ENCODE data around the gene STK31.
"Not testable (repeated sequence)": the region's sequence is repeated elsewhere in the genome, so short reads cannot be mapped to it uniquely, and the experiment has no call there.

Gene STK31

DNA sequence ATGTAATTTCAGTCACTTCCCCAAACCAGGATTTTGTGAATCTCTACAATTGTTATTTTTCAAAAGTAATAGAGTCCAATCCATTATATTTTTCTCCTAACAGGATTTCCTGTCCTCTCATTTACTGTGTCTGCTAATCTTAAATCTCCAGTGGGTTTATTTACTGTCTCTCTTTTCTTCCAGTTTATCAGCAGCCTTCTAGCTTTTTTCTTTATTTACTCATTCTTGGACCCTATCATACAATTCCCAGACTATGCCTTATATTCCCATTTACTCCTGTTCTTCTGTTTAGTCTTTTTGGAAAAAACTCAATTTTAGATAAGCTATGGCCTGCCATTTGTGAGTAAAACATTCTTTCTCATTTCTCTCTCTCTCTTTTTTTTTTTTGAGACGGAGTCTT lies 94.7 kb downstream of the STK31 start:
- TF ChIP-seq GATA1 (IDR thresholded peaks at IDR 0.05; ENCODE audit: low read depth, low read length): no peak
- no peak for TF ChIP-seq POLR2A (IDR thresholded peaks at IDR 0.05; ENCODE audit: low read length)
- DNase-seq: no peak

DNA sequence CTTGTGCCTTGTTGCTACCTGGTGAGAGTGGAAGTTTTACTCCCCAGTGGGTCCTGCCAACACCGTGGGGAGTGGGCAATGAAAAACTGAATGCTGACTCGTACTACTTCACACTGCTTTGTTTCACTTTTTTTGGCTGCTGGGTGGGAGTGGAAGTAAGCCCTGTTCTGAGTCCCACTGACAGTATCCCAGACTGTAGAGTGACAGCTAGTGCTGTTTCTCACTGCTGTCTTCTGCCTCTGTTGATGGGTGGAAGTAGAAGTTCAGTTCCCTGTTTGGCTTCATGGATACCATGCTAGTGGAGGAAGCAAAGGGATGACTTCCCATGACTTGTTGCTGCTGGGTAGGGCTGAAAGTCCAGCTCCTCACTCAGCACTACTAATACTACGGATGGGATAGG lies 98.4 kb downstream of the STK31 start:
- no peak for DNase-seq
- TF ChIP-seq GATA1 (IDR thresholded peaks at IDR 0.05; ENCODE audit: low read depth, low read length) (no peak), POLR2A (IDR thresholded peaks at IDR 0.05; ENCODE audit: low read length) (no peak)

DNA sequence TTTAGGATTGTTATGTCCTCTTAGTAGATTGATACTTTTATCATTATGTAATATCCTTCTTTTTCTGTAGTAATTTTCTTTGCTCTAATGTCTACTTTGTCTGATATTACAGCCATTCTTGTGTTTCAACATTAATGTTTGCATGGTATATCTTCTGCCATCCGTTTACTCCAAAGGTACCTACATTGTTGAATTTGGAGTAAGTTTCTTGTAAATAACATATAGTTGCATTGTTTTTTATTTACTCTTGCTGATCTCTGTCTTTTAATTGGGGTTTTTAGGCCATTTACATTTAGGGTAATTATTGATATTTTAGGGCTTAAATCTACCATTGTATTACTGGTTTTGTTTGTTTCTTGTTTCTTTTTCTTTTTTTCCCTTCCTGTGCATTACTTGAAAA lies 100.1 kb downstream of the STK31 start:
- DNase-seq: no peak
- TF ChIP-seq POLR2A (IDR thresholded peaks at IDR 0.05; ENCODE audit: low read length) (no peak), GATA1 (IDR thresholded peaks at IDR 0.05; ENCODE audit: low read depth, low read length) (no peak)

DNA sequence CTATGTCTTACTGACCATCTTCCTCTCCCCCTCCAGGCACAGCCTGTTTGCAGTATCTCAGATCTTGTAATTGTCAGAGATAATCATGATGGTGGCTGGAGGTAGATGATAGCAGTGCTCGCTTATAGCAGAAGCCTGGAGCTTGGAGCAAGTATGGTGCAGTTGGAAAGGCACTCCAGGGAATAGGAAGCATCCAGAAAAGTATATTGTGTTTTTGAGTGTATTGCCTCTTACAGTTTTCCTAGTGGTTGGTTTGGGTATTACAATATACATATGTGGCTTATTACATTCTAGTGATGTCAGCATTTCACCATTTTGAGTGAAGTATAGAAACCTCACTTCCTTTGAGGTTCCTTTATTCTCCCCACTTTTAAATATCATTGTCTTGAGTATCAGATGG lies 101.5 kb downstream of the STK31 start:
- DNase-seq: peak; percentile 48
- TF ChIP-seq POLR2A (IDR thresholded peaks at IDR 0.05; ENCODE audit: low read length) (no peak), GATA1 (IDR thresholded peaks at IDR 0.05; ENCODE audit: low read depth, low read length) (no peak)

DNA sequence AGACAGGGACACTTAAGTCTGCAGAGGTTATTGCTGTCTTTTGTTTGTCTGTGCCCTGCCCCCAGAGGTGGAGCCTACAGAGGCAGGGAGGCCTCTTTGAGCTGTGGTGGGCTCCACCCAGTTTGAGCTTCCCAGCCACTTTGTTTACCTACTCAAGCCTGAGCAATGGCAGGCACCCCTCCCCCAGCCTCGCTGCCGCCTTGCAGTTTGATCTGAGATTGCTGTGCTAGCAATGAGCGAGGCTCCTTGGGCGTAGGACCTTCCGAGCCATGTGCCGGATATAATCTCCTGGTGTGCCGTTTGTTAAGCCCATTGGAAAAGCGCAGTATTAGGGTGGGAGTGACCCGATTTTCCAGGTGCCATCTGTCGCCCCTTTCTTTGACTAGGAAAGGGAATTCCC lies 118.1 kb downstream of the STK31 start:
- not testable (repeated sequence) for DNase-seq

DNA sequence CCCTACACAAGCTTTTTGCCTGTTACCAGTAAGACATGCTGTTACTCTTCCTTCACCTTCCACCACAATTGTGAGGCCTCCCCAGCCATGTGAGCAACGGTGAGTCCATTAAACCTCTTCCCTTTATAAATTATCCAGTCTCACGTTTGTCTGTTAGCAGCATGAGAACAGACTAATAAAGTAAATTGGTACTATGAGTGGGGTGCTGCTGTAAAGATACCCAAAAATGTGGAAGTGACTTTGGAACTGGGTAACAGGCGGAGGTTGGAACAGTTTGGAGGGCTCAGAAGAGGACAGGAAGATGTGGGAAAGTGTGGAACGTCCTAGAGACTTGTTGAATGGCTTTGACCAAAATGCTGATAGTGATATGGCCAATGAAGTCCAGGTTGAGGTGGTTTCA lies 122.7 kb downstream of the STK31 start:
- DNase-seq: not testable (repeated sequence)

DNA sequence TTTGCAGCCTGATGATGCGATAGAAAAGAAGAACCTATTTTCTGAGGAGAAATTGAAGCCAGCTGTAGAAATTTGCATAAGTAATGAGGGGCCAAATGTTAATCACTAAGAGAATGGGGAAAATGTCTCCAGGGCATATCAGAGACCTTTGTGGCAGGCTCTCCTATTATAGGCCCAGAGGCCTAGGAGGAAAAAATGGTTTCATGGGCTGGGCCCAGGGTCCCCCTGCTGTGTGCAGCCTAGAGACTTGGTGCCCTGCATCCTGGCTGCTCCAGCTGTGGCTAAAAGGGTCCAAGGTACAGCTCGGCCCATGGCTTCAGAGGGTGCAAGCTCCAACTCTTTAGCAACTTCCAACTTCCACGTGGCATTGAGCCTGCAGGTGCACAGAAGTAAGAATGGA lies 123.4 kb downstream of the STK31 start:
- DNase-seq: no peak

DNA sequence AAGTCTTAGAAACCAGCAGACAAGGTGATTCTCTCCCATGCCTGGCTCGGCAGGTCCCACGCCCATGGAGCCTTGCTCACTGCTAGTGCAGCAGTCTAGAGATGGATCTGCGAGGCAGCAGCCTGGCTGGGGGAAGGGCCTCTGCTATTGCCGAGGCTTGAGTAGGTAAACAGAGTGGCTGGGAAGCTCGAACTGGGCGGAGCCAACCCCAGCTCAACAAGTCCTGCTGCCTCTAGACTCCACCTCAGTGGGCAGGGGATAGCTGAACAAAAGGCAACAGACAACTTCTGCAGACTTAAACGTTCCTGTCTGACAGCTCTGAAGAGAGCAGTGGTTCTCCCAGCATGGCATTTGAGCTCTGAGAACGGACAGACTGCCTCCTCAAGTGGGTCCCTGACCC lies 134.8 kb downstream of the STK31 start:
- DNase-seq: not testable (repeated sequence)

More for the DNA sequence above, 123.4 kb downstream of the STK31 start:
- TF ChIP-seq GATA1 (IDR thresholded peaks at IDR 0.05; ENCODE audit: low read depth, low read length): no peak
- TF ChIP-seq POLR2A (IDR thresholded peaks at IDR 0.05; ENCODE audit: low read length): no peak

DNA sequence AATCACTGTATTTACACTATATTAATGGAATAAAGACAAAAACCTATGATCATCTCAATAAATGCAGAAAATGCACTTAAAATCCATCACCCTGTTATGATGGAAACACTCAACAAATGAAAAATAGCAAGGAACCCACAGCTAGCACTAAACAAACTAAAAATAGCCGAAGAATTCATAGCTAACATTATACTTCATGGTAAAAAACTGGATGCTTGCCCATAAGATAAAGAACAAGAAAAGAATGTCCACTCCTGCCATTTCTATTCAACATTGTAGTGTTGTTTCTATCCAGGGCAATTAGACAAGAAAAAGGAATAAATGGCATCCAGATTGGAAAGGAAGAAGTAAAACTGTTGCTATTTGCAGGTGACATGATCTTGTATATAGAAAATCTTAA lies 142.1 kb downstream of the STK31 start:
- TF ChIP-seq GATA1 (IDR thresholded peaks at IDR 0.05; ENCODE audit: low read depth, low read length) (no peak), POLR2A (IDR thresholded peaks at IDR 0.05; ENCODE audit: low read length) (no peak)
- DNase-seq: no peak

DNA sequence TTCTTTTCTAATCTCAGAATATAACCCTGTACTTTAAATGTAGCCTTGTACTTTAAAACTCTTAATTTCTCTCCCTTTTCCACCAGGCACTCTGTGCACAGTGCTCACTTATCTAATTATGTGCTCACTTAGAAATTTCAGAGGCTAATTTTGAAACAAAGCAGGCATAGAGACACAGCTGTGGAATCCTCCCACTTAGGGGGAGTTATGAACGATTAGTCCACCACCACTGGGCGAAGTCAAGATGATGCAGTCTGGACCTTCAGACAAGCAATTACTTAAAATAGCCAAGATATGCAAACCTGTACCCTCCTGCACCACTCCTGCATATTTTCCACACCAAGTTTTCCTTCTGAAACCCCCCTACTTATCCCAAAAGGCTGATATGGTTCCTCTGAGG lies 143.0 kb downstream of the STK31 start:
- no peak for DNase-seq
- TF ChIP-seq GATA1 (IDR thresholded peaks at IDR 0.05; ENCODE audit: low read depth, low read length): no peak
- TF ChIP-seq POLR2A (IDR thresholded peaks at IDR 0.05; ENCODE audit: low read length): no peak

DNA sequence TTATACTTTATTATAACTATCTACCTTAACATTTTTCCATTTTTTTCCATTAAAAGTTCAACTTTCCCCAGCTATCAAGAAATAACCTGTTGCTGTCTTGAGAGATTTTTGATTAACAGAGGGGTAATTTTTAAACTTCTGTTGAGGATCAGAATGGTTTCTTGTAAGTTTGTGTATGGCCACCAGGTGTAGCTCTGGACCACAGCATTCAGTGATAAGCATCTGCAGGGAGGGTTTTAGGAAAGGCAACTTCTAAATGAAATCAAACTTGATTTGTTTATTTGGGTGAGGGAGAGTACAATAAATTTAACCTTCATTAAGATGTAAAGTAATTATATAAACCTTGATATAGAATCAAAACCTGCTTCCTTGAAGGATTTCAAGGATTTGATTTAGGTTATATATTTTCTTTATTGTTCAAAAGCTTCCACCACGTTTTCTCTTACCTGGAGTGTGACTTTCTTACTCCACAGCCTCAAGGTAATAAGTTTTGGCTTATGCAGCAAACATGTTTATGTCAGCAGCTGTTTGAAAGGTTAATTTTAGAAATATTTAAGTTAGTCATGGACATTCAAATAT lies 153.3 kb downstream of the STK31 start:
- no peak for TF ChIP-seq GATA1 (IDR thresholded peaks at IDR 0.05; ENCODE audit: low read depth, low read length)
- TF ChIP-seq POLR2A (IDR thresholded peaks at IDR 0.05; ENCODE audit: low read length): no peak
- peak; percentile 35 to 49 for DNase-seq

DNA sequence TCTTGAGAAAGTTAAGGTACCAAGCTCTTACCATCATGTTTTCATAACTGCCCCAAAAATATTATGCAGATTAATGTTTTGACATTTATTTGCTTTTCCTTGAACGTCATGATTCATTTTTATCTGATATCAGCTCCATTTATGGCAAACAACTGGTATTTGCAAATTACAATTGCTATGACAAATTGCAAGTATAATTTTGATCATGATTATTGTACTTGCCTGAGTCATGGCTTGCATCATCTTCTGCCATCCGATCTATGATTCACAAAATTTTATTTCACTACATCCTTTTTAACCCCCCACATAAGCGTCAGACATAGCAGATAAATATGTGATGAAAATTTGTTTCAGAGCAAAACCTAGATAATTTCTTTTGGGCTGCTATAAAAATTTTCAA lies 155.0 kb downstream of the STK31 start:
- TF ChIP-seq GATA1 (IDR thresholded peaks at IDR 0.05; ENCODE audit: low read depth, low read length) (no peak), POLR2A (IDR thresholded peaks at IDR 0.05; ENCODE audit: low read length) (no peak)
- peak in 1 of 2 experiments; percentile 23 for DNase-seq

DNA sequence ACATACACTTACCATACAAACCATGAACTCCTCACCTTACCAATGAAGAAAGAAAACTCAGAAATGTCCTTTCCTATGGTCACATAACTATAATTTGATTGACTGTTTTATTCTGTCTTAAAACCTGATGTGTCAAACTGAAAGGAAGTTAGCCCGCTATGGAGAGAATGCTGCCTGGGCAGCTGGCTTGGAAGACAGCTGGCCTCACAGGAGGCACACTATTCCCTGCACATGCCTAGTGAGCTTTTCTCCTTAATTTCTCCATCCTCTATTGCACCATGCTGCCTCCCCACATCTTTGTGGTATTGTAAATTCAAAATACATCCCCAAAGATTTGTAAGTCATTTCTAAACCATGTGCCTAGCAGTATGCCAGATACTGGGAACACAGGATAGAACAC lies 163.3 kb downstream of the STK31 start:
- TF ChIP-seq GATA1 (IDR thresholded peaks at IDR 0.05; ENCODE audit: low read depth, low read length): no peak
- no peak for TF ChIP-seq POLR2A (IDR thresholded peaks at IDR 0.05; ENCODE audit: low read length)
- DNase-seq: no peak

DNA sequence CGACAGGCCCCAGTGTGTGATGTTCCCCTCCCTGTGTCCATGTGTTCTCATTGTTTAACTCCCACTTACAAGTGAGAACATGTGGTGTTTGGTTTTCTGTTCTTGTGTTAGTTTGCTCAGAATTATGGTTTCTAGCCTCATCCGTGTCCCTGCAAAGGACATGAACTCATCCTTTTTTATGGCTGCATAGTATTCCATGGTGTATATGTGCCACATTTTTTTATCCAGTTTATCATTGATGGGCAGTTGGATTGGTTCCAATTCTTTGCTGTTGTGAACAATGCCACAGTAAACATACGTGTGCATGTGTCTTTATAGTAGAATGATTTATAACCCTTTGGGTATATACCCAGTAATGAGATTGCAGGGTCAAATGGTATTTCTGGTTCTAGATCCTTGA lies 166.5 kb downstream of the STK31 start:
- DNase-seq: not testable (repeated sequence)

Data from erythroblast (primary cell).